ENCODE results near the gene TIMM44. TPM values are rescaled to one million over a fixed set of nuclear protein-coding genes. Genes with fewer than 3 reads are reported as not detected.

Gene TIMM44
- total and polyA plus RNA-seq, 2 of the 8 experiments (the other 6 are each of a cell fraction or from before 2014, with no cell fraction given) = 131 to 150 TPM

DNA sequence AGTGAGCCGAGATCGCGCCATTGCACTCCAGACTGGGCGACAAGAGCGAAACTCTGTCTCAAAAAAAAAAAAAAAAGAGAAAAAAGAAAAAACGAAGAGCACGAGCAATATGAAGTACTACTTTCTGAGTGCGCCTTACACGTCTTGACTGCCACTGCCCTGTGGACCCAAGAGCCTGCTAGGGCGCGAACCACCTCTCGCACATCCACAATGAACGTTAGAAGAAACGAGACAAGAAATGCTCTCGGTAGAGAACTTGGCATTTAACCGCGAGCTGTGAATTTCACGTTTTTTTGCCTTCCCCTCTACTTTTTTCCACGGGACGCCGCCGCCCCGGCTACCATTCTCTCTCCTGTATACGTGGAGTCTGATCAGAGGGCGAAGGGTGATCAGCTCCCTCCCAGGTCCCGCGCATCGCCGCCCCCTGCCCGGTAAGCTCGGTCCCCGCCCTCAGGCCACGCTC lies 454 bp downstream of the TIMM44 start (continued):
- TF ChIP-seq, protein P1, sequence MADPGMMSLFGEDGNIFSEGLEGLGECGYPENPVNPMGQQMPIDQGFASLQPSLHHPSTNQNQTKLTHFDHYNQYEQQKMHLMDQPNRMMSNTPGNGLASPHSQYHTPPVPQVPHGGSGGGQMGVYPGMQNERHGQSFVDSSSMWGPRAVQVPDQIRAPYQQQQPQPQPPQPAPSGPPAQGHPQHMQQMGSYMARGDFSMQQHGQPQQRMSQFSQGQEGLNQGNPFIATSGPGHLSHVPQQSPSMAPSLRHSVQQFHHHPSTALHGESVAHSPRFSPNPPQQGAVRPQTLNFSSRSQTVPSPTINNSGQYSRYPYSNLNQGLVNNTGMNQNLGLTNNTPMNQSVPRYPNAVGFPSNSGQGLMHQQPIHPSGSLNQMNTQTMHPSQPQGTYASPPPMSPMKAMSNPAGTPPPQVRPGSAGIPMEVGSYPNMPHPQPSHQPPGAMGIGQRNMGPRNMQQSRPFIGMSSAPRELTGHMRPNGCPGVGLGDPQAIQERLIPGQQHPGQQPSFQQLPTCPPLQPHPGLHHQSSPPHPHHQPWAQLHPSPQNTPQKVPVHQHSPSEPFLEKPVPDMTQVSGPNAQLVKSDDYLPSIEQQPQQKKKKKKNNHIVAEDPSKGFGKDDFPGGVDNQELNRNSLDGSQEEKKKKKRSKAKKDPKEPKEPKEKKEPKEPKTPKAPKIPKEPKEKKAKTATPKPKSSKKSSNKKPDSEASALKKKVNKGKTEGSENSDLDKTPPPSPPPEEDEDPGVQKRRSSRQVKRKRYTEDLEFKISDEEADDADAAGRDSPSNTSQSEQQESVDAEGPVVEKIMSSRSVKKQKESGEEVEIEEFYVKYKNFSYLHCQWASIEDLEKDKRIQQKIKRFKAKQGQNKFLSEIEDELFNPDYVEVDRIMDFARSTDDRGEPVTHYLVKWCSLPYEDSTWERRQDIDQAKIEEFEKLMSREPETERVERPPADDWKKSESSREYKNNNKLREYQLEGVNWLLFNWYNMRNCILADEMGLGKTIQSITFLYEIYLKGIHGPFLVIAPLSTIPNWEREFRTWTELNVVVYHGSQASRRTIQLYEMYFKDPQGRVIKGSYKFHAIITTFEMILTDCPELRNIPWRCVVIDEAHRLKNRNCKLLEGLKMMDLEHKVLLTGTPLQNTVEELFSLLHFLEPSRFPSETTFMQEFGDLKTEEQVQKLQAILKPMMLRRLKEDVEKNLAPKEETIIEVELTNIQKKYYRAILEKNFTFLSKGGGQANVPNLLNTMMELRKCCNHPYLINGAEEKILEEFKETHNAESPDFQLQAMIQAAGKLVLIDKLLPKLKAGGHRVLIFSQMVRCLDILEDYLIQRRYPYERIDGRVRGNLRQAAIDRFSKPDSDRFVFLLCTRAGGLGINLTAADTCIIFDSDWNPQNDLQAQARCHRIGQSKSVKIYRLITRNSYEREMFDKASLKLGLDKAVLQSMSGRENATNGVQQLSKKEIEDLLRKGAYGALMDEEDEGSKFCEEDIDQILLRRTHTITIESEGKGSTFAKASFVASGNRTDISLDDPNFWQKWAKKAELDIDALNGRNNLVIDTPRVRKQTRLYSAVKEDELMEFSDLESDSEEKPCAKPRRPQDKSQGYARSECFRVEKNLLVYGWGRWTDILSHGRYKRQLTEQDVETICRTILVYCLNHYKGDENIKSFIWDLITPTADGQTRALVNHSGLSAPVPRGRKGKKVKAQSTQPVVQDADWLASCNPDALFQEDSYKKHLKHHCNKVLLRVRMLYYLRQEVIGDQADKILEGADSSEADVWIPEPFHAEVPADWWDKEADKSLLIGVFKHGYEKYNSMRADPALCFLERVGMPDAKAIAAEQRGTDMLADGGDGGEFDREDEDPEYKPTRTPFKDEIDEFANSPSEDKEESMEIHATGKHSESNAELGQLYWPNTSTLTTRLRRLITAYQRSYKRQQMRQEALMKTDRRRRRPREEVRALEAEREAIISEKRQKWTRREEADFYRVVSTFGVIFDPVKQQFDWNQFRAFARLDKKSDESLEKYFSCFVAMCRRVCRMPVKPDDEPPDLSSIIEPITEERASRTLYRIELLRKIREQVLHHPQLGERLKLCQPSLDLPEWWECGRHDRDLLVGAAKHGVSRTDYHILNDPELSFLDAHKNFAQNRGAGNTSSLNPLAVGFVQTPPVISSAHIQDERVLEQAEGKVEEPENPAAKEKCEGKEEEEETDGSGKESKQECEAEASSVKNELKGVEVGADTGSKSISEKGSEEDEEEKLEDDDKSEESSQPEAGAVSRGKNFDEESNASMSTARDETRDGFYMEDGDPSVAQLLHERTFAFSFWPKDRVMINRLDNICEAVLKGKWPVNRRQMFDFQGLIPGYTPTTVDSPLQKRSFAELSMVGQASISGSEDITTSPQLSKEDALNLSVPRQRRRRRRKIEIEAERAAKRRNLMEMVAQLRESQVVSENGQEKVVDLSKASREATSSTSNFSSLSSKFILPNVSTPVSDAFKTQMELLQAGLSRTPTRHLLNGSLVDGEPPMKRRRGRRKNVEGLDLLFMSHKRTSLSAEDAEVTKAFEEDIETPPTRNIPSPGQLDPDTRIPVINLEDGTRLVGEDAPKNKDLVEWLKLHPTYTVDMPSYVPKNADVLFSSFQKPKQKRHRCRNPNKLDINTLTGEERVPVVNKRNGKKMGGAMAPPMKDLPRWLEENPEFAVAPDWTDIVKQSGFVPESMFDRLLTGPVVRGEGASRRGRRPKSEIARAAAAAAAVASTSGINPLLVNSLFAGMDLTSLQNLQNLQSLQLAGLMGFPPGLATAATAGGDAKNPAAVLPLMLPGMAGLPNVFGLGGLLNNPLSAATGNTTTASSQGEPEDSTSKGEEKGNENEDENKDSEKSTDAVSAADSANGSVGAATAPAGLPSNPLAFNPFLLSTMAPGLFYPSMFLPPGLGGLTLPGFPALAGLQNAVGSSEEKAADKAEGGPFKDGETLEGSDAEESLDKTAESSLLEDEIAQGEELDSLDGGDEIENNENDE (IDR thresholded peaks at IDR 0.05; ENCODE audit: insufficient replicate concordance, low read length) = no peak
- TF ChIP-seq ZNF274 (IDR thresholded peaks at IDR 0.05; ENCODE audit: borderline replicate concordance, extremely low read depth, low read length) = no peak
- no peak for TF ChIP-seq TBP (IDR thresholded peaks at IDR 0.05; ENCODE audit: low read depth, low read length)
- TF ChIP-seq, protein P2, sequence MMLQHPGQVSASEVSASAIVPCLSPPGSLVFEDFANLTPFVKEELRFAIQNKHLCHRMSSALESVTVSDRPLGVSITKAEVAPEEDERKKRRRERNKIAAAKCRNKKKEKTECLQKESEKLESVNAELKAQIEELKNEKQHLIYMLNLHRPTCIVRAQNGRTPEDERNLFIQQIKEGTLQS (IDR thresholded peaks at IDR 0.05; ENCODE audit: insufficient read depth, low read depth, low read length) = no peak
- TF ChIP-seq, protein P3, sequence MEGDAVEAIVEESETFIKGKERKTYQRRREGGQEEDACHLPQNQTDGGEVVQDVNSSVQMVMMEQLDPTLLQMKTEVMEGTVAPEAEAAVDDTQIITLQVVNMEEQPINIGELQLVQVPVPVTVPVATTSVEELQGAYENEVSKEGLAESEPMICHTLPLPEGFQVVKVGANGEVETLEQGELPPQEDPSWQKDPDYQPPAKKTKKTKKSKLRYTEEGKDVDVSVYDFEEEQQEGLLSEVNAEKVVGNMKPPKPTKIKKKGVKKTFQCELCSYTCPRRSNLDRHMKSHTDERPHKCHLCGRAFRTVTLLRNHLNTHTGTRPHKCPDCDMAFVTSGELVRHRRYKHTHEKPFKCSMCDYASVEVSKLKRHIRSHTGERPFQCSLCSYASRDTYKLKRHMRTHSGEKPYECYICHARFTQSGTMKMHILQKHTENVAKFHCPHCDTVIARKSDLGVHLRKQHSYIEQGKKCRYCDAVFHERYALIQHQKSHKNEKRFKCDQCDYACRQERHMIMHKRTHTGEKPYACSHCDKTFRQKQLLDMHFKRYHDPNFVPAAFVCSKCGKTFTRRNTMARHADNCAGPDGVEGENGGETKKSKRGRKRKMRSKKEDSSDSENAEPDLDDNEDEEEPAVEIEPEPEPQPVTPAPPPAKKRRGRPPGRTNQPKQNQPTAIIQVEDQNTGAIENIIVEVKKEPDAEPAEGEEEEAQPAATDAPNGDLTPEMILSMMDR (IDR thresholded peaks at IDR 0.05; ENCODE audit: control extremely low read depth in 1 of 3, insufficient read depth in 1 of 3, low read depth in 1 of 3, low read length in 3 of 3) = no peak
- no peak for TF ChIP-seq RNF2 (IDR thresholded peaks at IDR 0.05; ENCODE audit: borderline replicate concordance, low read depth, low read length, missing control alignments, poor library complexity, severe bottlenecking)
- no peak for TF ChIP-seq NANOG (IDR thresholded peaks at IDR 0.05; ENCODE audit: insufficient read depth, low read depth, low read length, poor library complexity, severe bottlenecking)
